Suprapubic skin (tissue), 4 donors: ENCODE data around the gene SYDE1. TPM values are rescaled to one million over a fixed set of nuclear protein-coding genes. Genes with fewer than 3 reads are reported as not detected.
"Not testable (repeated sequence)": the region's sequence is repeated elsewhere in the genome, so short reads cannot be mapped to it uniquely, and the experiment has no call there.

Source experiments
- DNase-seq, 2 donors: peaks; one replicate each; pipeline ENCODE4 v3.0.0-alpha.2; 2019; ENCODE audit warnings: low spot score in 2 of 2
- H3K27ac ChIP-seq: fragments of 200-600 bp; sonication (generic); one replicate; pipeline ENCODE4 v1.5.1; 2019
- H3K27me3 ChIP-seq: fragments of 200-600 bp; sonication (generic); one replicate; pipeline ENCODE4 v1.5.1; 2019
- H3K36me3 ChIP-seq: fragments of 200-600 bp; sonication (generic); one replicate; pipeline ENCODE4 v1.5.1; 2019
- H3K4me1 ChIP-seq: fragments of 200-600 bp; sonication (generic); one replicate; pipeline ENCODE4 v1.5.1; 2019
- H3K4me3 ChIP-seq: fragments of 200-600 bp; sonication (generic); one replicate; pipeline ENCODE4 v1.5.1; 2019; ENCODE audit warnings: mild to moderate bottlenecking
- H3K9me3 ChIP-seq: fragments of 200-600 bp; sonication (generic); one replicate; pipeline ENCODE4 v1.5.1; 2019
- CTCF ChIP-seq, 2 donors: fragments of 200-600 bp in 1 of 2; fragments of 450-650 bp in 1 of 2; sonication (generic) in 1 of 2; IDR thresholded peaks; one replicate each; pipeline ENCODE4 v1.5.1; 2016 to 2019; ENCODE audit warnings: antibody characterized with exemption in 2 of 2, mild to moderate bottlenecking in 1 of 2, moderate library complexity in 1 of 2
- EP300 ChIP-seq: sonication (generic); formaldehyde crosslinking; IDR thresholded peaks from one replicate; pipeline ENCODE4 v1.6.1; 2017; ENCODE audit warnings: antibody characterized with exemption
- POLR2A ChIP-seq, 2 donors: fragments of 450-650 bp; IDR thresholded peaks; one replicate each; pipeline ENCODE4 v1.6.1; 2017; ENCODE audit warnings: antibody characterized with exemption in 2 of 2, mild to moderate bottlenecking in 2 of 2, moderate library complexity in 2 of 2
- POLR2AphosphoS5 ChIP-seq, 3 donors: sonication (generic); formaldehyde crosslinking; IDR thresholded peaks; one replicate each; pipeline ENCODE4 v1.6.1; 2017; ENCODE audit warnings: antibody characterized with exemption in 3 of 3
- WGBS: methylation state at CpG from one replicate; pipeline ENCODE4 v1.1.5; 2018; 5-methylcytosine and 5-hydroxymethylcytosine counted together
- total RNA-seq, 4 donors: library from RNA; depleted of rRNA; stranded (reverse); fragments of >200 nt; gene quantifications; one replicate each; pipeline ENCODE4 v1.1.0, GENCODE V29; 2016

SYDE1 gene
- total RNA-seq, 4 donors from 2014 or later, result 3.8 to 17.8 (median 6.8) TPM

- Histone ChIP-seq H3K36me3 (no peaks in the 10 kb centered on the region), H3K27ac (no peak overlapping the region), H3K4me3 (no peak overlapping the region), H3K4me1 (peaks cover 7% of the 10 kb centered on the region), H3K27me3 (no peaks in the 10 kb centered on the region), H3K9me3 (no peaks in the 10 kb centered on the region)
- no peak for TF ChIP-seq CTCF (IDR thresholded peaks at IDR 0.05)
- no peak for TF ChIP-seq POLR2A (IDR thresholded peaks at IDR 0.05)
- no peak for TF ChIP-seq EP300
- TF ChIP-seq POLR2AphosphoS5 (IDR thresholded peaks at IDR 0.05), result no peak
- WGBS, result 86% methylated on average over 2 of the region's 2 CpGs
- DNase-seq, result no peak
Observed at GRCh38 chr19:15093001-15093400, 14.2 kb upstream of the SYDE1 start.

DNA sequence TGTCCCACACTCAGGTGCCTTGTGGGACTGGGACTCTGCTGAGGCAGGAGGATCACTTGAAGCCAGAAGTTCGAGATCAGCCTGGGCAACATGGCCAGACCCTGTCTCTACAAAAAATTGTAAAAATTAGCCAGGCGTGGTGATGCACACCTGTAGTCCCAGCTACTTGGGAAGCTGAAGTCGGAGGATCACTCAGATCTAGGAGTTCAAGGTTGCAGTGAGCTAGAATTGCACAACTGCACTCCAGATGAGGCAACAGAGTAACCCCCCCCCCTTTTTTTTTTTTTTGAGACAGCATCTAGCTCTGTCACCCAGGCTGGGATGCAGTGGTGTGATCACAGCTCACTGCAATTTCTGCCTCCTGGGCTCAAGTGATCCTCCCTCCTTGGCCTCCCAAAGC lies 11.0 kb upstream of the SYDE1 start:
- Histone ChIP-seq H3K27ac (no peak overlapping the region), H3K4me1 (peaks cover 7% of the 10 kb centered on the region), H3K9me3 (no peaks in the 10 kb centered on the region), H3K4me3 (no peak overlapping the region), H3K27me3 (no peaks in the 10 kb centered on the region), H3K36me3 (no peaks in the 10 kb centered on the region)
- no peak for TF ChIP-seq POLR2AphosphoS5 (IDR thresholded peaks at IDR 0.05)
- no peak for TF ChIP-seq EP300
- no peak for TF ChIP-seq POLR2A (IDR thresholded peaks at IDR 0.05)
- no peak for TF ChIP-seq CTCF (IDR thresholded peaks at IDR 0.05)
- 77% methylated on average over 3 of the region's 3 CpGs for WGBS
- no peak for DNase-seq

DNA sequence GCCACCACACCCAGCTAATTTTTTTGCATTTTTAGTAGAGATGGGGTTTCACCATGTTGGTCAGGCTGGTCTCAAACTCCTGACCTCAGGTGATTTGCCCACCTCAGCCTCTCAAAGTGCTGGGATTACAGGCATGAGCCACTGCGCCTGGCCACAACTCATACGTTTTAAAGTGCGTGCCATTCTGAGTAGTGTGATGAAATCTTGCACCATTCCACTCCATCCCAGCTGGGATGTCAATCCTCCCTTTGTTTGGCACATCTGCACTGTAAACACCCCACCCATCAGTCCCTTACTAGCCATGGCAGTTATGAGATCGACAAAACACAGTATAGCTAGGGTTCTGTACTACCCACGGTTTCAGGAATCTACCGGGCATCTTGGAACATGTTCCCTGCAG lies 9.2 kb upstream of the SYDE1 start:
- H3K27me3 ChIP-seq, H3K27ac ChIP-seq: not testable (repeated sequence)
- WGBS, result 73% methylated on average over 6 of the region's 6 CpGs

DNA sequence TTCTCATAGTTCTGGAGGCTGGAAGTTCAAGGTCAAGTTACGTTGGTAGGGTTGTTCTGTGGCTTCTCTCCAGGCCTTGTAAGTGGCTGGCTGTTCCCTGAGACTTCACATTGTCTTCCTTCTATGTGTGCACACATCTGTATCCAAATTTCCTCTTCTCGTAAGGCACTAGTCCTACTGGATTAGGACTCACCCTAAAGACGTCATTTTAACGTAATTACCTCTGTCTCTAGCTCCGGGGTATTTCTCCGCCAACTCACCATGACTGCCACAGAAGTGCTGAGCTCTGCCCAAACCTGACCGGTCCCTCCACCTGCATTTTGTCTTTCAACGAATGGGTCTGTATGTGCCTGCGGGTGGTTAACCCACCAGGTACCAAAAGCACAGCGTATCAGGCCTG lies 8.7 kb upstream of the SYDE1 start:
- whole genome bisulfite sequencing, result 51% methylated on average over 10 of the region's 10 CpGs
- peaks cover 3% of the 10 kb centered on the region for H3K9me3 ChIP-seq
- no peak overlapping the region for H3K4me3 ChIP-seq
- no peak overlapping the region for H3K27ac ChIP-seq
- no peaks in the 10 kb centered on the region for H3K27me3 ChIP-seq
- no peak for TF ChIP-seq POLR2AphosphoS5 (IDR thresholded peaks at IDR 0.05)
- no peak for TF ChIP-seq CTCF (IDR thresholded peaks at IDR 0.05)
- no peak for TF ChIP-seq POLR2A (IDR thresholded peaks at IDR 0.05)
- no peak for TF ChIP-seq EP300
- H3K36me3 ChIP-seq, result no peaks in the 10 kb centered on the region
- H3K4me1 ChIP-seq, result no peaks in the 10 kb centered on the region
- DNase-seq, result no peak

More for the DNA sequence above, 9.2 kb upstream of the SYDE1 start:
- not testable (repeated sequence) for H3K4me3 ChIP-seq, H3K4me1 ChIP-seq, DNase-seq, H3K36me3 ChIP-seq, H3K9me3 ChIP-seq

- no peak overlapping the region for H3K27ac ChIP-seq
- H3K27me3 ChIP-seq, result no peaks in the 10 kb centered on the region
- H3K36me3 ChIP-seq, result no peaks in the 10 kb centered on the region
- H3K9me3 ChIP-seq, result peaks cover 4% of the 10 kb centered on the region
- H3K4me1 ChIP-seq, result no peaks in the 10 kb centered on the region
- DNase-seq, result no peak
- no peak for TF ChIP-seq EP300
- no peak for TF ChIP-seq CTCF (IDR thresholded peaks at IDR 0.05)
- TF ChIP-seq POLR2A (IDR thresholded peaks at IDR 0.05), result no peak
- no peak for TF ChIP-seq POLR2AphosphoS5 (IDR thresholded peaks at IDR 0.05)
- 93% methylated on average over 3 of the region's 3 CpGs for WGBS
- H3K4me3 ChIP-seq, result no peak overlapping the region
Observed at GRCh38 chr19:15099017-15099582, 8.1 kb upstream of the SYDE1 start.
